ENCODE data around the gene UROD.

DNA sequence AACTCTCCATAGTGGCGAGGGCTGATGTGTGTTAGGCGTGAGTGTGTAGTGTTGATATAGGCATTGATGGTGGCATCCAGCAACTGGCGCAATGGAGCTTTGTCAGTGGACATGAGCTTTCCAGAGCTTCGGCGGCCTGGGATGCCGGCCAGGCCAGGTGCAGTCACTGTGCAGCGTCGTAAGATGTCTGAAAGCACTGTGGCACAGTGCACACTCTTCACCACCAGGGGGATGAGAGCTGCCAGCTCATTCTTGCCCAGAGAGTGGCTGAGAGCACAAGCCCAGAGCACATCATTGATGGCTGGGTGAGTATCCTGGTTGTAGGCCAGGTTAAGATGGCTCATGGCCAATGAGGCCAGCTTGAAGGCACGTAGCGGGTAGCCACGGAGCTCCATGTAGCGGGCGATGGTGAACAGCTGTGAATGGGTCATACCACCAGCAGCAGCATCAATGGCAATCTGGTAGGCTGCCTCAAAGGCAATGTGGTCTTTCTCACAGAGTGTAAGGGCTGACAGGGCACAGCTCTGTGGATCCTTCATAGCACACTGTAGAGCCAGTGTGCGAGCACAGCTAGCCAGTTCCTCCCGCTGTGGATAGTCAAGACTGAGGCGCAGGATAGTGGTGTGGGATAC is 6.7 kb downstream of the UROD start:
- TF ChIP-seq SP1 (IDR thresholded peaks at IDR 0.05), result no peak
- TF ChIP-seq LEF1 (IDR thresholded peaks at IDR 0.05; ENCODE audit: borderline replicate concordance), result no peak
- TF ChIP-seq ELF4 (IDR thresholded peaks at IDR 0.05), result no peak
- TF ChIP-seq FOXM1 (IDR thresholded peaks at IDR 0.05; ENCODE audit: borderline replicate concordance), result no peak
- no peak for TF ChIP-seq SUZ12 (IDR thresholded peaks at IDR 0.05)
- TF ChIP-seq FOXA1 (IDR thresholded peaks at IDR 0.05), result no peak
- TF ChIP-seq NFRKB (IDR thresholded peaks at IDR 0.05), result no peak
- no peak for TF ChIP-seq HDGF (IDR thresholded peaks at IDR 0.05; ENCODE audit: borderline replicate concordance)
